ENCODE measurements around the gene GNG7. TPM values are rescaled to one million over a fixed set of nuclear protein-coding genes. Genes with fewer than 3 reads are reported as not detected.
A peak's percentile ranks its signal among the peaks of the same experiment; 100 is the strongest.

Gene GNG7
- total RNA-seq, 2 donors from 2014 or later: 12.3 to 12.4 TPM

DNA sequence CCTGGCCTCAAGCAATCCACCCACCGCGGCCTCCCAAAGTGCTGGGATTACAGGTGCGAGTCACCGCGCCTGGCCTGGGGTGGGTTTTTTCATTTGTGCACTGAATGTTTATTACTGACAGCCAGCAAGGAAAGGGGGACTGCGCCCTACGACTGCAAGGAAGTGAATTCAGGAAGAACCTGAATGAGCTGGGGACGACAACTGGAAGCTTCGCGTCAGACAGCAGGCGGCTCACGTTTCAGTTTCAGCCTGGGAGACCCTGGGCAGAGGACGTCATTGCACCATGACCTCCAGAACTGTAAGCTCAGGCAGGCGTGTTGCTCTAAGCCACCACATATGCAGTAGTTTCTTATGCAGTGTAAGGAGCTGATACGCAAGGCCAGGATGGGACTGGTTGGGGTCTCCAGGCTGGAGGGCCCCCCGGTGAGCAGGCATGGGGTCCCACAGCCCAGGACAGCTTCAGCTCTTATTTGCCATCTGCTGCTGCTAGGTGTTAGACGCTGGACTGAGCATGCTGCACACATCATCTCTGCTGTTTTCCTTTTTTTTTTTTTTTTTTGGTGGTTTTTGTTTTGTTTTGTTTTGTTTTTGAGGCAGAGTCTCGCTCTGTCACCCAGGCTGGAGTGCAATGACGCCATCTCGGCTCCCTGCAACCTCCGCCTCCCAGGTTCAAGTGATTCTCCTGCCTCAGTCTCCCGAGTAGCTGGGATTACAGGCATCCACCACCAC is 160.0 kb downstream of the GNG7 start:
- 85 to 91% methylated on average over 19 to 22 of the region's 22 CpGs for WGBS, 2 experiments (ENCODE audit: insufficient coverage in 1 of 2, insufficient read length in 1 of 2)
- H3K27ac ChIP-seq (ENCODE audit: low read depth, low read length): peak overlapping the region; percentile 64
- H3K4me3 ChIP-seq (ENCODE audit: low read length): no peak overlapping the region
- no peak overlapping the region for H3K9ac ChIP-seq (ENCODE audit: extremely low read depth, low read length, poor library complexity, severe bottlenecking)
- DNase-seq: peak; percentile 72
- H3K27me3 Mint-ChIP-seq (ENCODE audit: insufficient read depth): no peaks in the 10 kb centered on the region
- no peaks in the 10 kb centered on the region for H3K9me3 ChIP-seq (ENCODE audit: control insufficient read depth, low read length)
- peaks cover 12% of the 10 kb centered on the region for H3K4me1 Mint-ChIP-seq
- H3K27me3 ChIP-seq (ENCODE audit: control insufficient read depth, insufficient read depth, low read length, poor library complexity, severe bottlenecking): no peaks in the 10 kb centered on the region
- peak overlapping the region; percentile 99 for H3K27ac Mint-ChIP-seq
- H3K36me3 Mint-ChIP-seq (ENCODE audit: low read depth): no peaks in the 10 kb centered on the region
- TF ChIP-seq, protein P1, sequence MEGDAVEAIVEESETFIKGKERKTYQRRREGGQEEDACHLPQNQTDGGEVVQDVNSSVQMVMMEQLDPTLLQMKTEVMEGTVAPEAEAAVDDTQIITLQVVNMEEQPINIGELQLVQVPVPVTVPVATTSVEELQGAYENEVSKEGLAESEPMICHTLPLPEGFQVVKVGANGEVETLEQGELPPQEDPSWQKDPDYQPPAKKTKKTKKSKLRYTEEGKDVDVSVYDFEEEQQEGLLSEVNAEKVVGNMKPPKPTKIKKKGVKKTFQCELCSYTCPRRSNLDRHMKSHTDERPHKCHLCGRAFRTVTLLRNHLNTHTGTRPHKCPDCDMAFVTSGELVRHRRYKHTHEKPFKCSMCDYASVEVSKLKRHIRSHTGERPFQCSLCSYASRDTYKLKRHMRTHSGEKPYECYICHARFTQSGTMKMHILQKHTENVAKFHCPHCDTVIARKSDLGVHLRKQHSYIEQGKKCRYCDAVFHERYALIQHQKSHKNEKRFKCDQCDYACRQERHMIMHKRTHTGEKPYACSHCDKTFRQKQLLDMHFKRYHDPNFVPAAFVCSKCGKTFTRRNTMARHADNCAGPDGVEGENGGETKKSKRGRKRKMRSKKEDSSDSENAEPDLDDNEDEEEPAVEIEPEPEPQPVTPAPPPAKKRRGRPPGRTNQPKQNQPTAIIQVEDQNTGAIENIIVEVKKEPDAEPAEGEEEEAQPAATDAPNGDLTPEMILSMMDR (conservative IDR thresholded peaks at IDR 0.05): no peak
- no peaks in the 10 kb centered on the region for H3K36me3 ChIP-seq (ENCODE audit: control insufficient read depth, insufficient read depth, low read length)
- no peak overlapping the region for H3K4me3 Mint-ChIP-seq
- no peaks in the 10 kb centered on the region for H3K9me3 Mint-ChIP-seq
- H3K4me1 ChIP-seq (ENCODE audit: control insufficient read depth, insufficient read depth, low read length): peaks cover 6% of the 10 kb centered on the region

DNA sequence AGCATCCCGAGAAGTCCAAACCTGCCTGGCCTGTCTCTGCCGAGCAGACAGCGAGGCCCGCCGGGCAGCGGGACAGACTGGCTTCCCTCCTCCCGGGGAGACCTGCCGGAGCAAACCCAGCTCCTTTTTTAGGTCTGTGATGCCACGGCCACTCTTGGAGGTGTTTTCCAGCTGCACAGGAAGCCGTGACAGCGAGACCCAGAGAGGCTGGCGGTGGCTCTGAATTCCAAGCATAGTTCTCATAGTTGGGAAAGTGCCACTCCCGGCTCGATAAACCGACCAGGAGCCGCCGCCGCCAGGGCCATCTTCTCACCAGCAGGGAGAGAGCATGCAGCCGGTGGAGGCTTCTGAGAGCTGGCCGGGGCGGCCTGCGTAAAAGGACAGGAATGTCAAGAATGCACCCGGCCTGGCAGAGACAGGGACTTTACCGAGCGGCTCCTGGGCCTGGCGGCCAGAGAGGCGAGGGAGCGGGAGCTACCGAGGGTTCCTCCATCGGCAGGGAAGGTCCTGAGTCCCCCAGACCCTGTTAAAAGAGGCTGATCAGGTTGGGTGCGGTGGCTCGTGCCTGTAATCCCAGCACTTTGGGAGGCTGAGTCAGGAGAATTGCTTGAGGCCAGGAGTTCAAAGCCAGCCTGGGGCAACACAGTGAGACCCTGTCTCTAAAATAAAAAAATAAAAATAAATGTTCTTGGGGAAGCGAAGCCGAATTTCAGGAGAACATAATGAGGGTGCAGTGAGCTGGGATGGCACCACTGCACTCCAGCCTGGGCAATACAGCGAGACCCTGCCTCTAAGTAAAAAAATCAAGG is 161.6 kb downstream of the GNG7 start:
- DNase-seq: peak; percentile 99
- H3K9ac ChIP-seq (ENCODE audit: extremely low read depth, low read length, poor library complexity, severe bottlenecking): peak overlapping the region; percentile 84
- H3K27me3 ChIP-seq (ENCODE audit: control insufficient read depth, insufficient read depth, low read length, poor library complexity, severe bottlenecking): no peaks in the 10 kb centered on the region
- H3K4me1 Mint-ChIP-seq: peaks cover 9% of the 10 kb centered on the region
- H3K9me3 ChIP-seq (ENCODE audit: control insufficient read depth, low read length): no peaks in the 10 kb centered on the region
- H3K36me3 ChIP-seq (ENCODE audit: control insufficient read depth, insufficient read depth, low read length): no peaks in the 10 kb centered on the region
- peaks cover 6% of the 10 kb centered on the region for H3K4me1 ChIP-seq (ENCODE audit: control insufficient read depth, insufficient read depth, low read length)
- no peak overlapping the region for H3K4me3 Mint-ChIP-seq
- no peaks in the 10 kb centered on the region for H3K9me3 Mint-ChIP-seq
- H3K27ac Mint-ChIP-seq: peak overlapping the region; percentile 99
- 11 to 16% methylated on average over 25 to 35 of the region's 35 CpGs for WGBS, 2 experiments (ENCODE audit: insufficient coverage in 1 of 2, insufficient read length in 1 of 2)
- no peak overlapping the region for H3K4me3 ChIP-seq (ENCODE audit: low read length)
- H3K36me3 Mint-ChIP-seq (ENCODE audit: low read depth): no peaks in the 10 kb centered on the region
- peak overlapping the region; percentile 94 for H3K27ac ChIP-seq (ENCODE audit: low read depth, low read length)
- H3K27me3 Mint-ChIP-seq (ENCODE audit: insufficient read depth): no peaks in the 10 kb centered on the region
- TF ChIP-seq, protein P1 (conservative IDR thresholded peaks at IDR 0.05): peak; percentile 57

DNA sequence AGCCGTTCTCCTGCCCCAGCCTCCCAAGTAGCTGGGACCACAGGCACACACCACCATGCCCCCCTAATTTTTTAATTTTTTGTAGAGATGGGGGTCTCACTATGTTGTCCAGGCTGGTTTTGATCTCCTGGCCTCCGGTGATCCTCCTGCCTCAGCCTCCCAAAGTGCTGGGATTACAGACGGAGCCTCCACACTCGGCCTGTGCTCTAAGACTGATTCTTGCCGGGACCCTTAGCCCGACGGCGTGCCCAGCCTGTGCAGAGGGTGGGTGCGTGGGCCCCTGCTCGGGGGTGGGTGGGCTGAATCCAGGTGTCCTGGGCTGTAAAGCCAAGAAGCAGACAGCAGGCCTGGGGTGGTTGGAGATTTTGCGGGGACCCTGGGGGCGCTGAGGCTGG is 162.2 kb downstream of the GNG7 start:
- peaks cover 6% of the 10 kb centered on the region for H3K4me1 ChIP-seq (ENCODE audit: control insufficient read depth, insufficient read depth, low read length)
- H3K9ac ChIP-seq (ENCODE audit: extremely low read depth, low read length, poor library complexity, severe bottlenecking): peak overlapping the region; percentile 76
- no peaks in the 10 kb centered on the region for H3K36me3 ChIP-seq (ENCODE audit: control insufficient read depth, insufficient read depth, low read length)
- H3K36me3 Mint-ChIP-seq (ENCODE audit: low read depth): no peaks in the 10 kb centered on the region
- H3K4me3 ChIP-seq (ENCODE audit: low read length): no peak overlapping the region
- H3K27me3 Mint-ChIP-seq (ENCODE audit: insufficient read depth): no peaks in the 10 kb centered on the region
- H3K4me3 Mint-ChIP-seq: no peak overlapping the region
- H3K4me1 Mint-ChIP-seq: peaks cover 9% of the 10 kb centered on the region
- no peaks in the 10 kb centered on the region for H3K27me3 ChIP-seq (ENCODE audit: control insufficient read depth, insufficient read depth, low read length, poor library complexity, severe bottlenecking)
- DNase-seq: no peak
- peak overlapping the region; percentile 94 for H3K27ac ChIP-seq (ENCODE audit: low read depth, low read length)
- no peaks in the 10 kb centered on the region for H3K9me3 ChIP-seq (ENCODE audit: control insufficient read depth, low read length)
- TF ChIP-seq, protein P1 (conservative IDR thresholded peaks at IDR 0.05): no peak
- no peaks in the 10 kb centered on the region for H3K9me3 Mint-ChIP-seq
- peak overlapping the region; percentile 99 for H3K27ac Mint-ChIP-seq
- WGBS, 2 experiments (ENCODE audit: insufficient coverage in 1 of 2, insufficient read length in 1 of 2): 77 to 92% methylated on average over 2 to 12 of the region's 12 CpGs
